CD4-positive, alpha-beta T cell treated with Interleukin-4 for 1 hour (primary cell): ENCODE data around the gene CCDC71L.

ENCODE experiments used
- DNase-seq, 2 donors: peaks; one replicate each; pipeline ENCODE4 v3.0.0-alpha.2; 2020 to 2022

The CCDC71L gene

DNA sequence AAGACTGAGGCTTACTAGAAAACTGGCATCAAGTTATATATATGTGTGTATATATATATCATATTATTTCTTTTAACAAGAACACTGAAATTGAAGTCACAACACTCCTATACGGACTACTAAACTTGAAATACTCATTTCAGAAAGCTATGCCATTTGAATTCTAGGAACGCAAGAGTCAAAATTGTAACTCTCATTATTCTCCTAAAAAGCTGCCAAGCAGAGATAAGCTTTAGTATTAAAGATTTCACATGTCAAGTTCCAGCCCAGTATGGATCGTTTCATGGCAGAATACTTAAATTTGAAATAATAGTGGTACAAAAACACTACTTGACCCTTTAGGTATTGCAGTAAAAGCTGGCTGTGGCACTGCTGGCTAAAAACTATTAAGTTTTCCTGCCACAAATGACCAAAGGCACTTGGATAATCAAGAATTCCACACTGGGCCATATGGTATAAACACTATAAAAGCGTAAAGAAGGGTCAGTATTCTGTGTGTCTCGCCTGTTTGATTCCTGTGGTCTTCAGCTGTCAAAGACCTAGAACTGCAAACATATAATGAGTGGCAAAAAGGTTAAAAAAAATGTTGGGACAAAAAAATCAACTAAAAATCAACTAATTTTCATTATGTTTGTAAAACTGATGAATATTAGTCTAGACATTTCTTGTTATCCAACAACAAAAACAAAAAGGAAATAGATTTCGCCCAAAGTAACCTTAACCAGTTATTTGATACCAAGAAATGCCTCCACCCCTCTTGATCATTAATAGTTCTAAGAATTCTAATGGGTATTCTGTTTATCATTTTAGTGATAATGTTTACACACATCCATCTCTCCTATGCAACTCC is 2.4 kb downstream of the CCDC71L start:
- no peak for DNase-seq

DNA sequence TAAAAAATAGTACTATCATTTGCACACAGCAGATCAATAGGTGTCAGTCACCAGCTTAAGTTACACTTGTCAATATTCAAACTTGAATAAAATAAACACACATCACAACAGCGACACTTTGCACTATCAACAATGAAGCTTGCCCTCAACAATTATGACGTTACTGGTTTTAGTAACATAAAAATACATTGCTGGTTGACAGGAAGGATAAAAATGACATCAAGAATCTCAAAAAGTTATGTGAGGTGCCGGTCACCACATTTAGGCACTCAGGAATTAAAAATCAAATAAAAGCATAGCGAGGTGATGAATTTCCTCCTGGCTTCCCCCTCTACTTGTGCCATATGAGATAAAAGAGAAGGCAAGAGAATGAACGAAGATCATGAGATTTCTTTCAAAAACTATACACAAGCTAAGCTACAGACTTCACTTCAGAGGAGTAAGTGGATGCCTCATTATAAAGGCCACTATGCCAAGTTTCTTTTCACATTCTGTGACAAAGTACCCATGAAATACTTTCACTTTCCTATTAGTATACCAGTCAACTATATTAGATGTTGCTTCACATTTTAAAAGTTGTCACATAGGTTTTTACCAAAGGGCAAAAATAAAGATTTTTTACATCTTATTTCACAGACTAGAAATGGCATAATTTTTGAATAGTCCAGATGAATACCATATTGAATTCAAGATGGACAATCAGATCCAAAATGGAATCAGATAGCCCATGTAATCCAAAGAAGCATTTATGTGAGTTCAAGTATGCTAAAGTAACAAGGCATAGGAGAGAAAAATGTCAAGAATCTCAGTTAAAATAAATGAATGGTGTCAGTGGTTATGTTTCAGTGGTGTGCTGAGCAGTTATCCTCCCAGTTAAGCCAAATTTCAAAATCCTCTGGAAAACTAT is 3.6 kb downstream of the CCDC71L start:
- DNase-seq: no peak

DNA sequence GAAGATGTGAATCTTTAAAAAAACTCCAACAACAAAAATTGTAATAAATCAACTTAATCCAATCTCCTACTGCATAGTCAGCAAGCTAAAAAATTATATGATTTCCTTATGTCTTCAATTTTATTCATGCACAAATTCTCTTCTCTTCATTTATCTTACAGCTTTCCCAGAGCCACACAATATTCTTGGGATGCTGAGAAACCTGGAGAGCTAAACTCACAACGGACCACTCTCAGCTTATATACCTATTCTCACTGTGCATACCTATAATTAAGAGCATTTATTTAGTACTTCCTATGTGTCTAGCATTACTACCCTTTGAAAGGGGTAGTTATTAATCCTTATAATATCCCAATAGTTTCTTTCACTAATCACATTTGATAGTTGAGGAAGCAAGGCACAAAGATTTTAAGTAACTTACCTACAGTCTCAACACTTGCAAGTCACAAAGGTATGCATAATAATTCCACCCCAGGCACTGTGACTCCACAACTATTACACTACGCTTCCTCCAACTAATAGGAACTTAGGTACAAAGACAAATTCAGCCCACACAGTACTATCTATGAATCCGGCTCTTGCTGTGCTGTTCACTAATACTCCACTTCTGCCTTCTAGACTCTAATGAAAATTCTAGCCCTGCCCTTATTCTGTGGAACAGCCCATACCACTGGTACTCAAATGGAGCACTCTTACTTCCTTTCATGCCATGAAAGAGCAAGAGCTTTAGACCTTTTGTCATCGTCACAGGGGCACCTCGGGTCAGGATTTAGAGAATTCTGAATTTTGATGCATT is 5.1 kb downstream of the CCDC71L start:
- no peak for DNase-seq

DNA sequence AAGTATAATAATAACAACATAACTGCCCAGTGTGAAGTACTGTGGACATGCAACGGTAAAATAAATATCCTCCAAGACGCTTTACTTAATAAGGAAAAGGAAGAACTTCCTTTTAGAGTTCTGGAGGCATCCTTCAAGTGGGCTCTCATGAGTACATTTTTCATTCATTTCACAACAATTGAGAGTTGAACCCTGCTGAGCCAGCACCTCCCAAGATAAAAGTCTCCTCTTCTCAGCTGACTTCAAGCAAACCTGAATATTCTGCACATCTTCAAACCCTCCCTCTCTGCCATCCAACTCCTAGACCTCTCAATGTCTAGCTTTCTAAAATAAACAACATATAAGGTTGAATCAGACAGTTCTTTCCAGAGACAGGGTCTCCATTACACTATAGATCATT is 7.5 kb downstream of the CCDC71L start:
- no peak for DNase-seq

DNA sequence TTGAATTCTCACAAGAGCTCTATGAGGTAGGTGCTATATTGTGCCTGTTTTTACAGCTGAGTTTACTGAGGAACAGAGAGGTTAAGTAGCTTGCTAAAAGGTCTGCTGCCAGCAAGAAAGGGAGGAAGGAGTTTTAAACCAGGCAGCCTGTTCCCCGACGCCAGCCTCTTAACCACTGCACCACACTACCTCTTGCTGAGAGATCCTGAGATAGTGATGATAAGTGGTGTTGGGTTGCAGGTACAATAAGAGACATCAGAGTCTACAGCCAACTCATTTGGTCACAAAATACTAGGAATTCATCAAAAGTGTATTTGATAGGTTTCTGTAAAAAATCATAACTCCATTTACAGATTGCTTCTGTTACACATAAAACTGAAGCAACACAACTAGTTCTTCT is 8.0 kb downstream of the CCDC71L start:
- DNase-seq: no peak

DNA sequence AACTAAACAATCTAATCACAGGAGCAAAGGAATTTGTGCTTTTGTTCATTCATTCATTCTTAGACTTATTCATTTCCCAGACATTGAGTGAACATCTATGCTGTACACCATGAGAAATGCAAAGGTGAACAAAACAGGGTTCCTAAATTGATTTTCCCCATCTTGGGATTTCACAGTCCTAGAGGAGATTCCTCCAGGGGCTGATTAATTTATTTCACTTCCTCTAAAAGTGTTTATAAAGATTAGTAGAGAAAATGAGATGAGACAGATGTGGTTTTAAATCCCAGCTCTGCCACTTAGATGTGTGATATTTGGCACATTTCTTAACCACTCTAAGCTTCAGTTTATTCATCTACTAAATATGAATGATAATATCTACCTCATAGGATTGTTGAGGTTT is 8.9 kb downstream of the CCDC71L start:
- DNase-seq: no peak

DNA sequence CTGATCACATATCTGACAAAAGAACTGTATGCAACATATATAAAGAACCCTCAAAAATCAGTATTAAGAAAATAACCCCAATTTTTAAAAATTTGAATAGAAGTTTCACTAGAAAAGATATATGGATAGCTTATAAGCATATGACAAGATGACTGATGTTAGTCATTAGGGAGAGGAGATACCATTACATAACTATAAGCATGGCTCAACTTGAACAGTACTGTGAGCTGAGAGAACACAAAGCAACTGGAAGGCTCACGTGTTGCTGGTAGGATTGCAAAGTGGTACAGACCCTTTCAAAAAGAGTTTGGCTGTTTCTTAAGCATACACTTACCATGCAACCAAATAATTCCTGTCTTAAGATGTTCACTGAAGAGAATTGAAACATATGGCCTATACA is 14.7 kb downstream of the CCDC71L start:
- no peak for DNase-seq

DNA sequence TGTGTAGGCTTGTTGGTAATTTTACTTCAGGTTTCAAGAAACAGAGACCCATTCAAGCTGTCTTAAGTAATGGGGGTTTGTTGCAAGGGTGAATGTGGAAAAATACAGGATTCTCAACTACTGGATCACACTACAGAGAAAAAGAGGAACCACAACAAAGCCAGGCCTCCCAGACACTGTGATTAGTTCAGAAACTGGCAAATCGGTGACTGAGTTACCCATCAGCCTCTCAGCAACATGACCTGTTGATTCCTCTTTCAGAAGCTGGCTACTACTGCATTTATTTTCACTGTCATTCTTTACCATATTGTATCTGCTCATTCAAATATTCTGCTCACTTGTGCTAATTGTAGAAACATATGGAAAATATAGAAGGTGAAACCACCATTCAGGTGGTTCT is 16.0 kb downstream of the CCDC71L start:
- peak in 1 of 2 donors; percentile 22 for DNase-seq

DNA sequence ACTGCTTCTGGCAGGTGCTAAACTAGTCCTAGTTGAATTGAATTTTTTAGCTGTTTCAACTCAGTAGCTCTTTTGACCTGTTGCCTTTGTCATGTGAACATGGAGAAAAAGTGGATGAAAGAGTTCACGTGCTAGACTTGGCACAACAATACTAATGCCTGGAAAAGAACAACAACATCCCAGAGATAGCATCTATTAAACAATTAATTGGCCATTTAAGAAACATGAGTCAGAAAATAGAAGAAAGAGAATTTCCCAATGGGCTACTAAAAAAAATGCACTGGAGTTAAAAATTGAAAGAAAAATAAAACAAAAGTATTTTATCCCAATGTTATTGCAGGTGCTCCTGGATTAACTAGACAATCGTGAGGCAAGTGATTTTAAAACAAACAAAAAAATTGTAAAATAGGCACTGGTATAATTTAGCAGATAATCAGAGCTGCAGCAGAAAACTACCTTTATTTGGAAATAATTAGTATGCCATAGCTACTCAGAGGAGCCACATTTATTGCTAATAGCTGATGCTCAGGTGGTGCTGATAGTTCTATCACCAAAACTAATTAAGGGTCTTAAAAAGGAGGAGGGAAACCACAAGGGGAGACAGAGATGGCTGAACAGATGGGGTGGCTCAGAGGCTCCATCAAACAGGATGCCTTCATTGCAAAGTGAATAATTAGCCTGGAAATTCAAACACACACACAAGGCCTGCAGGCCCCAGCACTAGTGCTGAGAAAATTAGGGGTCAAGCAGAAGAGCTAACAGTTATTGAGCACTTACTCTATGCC is 17.6 kb downstream of the CCDC71L start:
- DNase-seq: no peak

DNA sequence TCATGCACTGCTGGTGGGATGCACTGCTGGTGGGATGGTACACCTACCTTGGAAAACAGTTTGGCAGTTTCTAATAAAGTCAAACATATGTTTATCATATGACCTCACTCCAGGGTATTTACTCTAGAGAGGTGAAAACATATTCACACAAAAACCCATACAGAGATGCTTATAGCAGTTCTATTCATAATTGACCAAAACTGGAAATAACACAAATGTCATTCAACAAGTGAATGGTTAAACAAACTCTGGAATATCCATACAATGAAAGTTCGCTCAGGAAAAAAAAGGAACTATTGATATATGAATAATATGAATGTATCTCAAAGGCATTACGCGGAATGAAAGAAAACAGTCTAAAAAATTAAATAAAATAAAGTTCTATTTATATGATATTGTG is 19.5 kb downstream of the CCDC71L start:
- DNase-seq: no peak

DNA sequence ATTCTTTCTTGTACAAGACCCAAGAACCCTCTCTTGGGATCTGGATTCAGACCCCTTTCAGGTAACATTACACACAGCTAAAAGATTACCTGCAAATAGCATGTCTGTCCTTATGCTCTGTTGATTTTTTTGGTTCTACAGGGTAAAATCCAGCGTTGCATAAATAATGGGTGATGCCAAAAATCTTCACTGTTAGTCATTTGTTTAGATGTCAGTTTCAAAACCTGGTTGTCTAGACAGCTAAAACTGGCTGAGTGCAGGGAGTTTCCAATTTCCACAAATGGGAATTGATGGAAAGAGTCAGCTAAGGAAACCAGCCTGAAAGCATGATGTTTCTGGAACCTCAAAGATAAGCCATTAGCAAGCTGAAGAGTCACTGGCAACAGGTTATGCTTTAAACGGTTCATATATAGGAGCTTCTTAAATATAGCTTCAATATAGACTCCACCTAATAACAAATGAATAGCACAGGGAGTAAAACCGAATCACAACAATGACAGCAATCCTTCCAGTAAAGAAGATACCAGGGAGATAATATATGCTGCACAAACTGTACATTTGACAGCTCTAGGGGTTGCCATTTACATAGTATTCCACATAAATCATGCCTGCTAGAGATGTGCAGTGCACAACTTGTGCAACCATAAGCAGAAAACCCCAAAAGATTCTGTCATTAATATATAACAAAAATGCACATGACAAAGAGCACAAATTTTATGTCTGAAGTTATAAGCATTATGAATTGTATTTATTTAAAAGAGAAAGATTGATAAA is 20.4 kb downstream of the CCDC71L start:
- DNase-seq: no peak

DNA sequence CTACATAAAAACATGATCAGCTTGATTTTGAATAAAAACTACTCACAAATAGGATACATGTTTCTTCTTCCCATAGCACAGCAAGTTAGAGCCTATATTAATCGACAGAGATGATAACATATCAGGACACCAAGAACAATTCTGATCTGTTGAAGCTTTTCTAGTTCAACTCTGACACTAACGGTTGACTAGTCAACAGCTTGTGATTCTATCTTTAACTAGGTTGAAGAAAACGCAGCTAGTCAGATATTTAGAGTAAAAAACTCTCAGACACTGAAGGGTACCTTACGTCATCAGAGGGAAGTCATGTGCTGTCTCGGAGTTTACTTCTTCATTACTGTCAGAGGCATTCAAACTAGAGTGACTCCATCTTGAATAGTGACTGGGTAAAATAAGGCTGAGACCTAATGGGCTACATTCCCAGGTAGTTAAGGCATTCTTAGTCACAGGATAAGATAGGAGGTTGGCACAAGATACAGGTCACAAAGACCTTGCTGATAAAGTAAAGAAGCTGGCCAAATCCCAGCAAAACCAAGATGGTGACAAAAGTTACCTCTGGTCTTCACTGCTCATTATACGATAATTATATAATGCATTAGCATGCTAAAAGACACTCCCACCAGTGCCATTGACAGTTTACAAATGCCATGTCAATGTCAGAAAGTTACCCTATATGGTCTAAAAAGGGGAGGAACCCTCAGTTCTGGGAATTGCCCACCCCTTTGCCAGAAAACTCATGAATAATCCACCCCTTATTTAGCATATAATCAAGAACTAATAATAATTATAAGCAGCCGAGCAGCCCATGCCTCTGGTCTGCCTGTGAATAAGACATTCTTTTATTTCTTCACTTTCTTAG is 21.3 kb downstream of the CCDC71L start:
- no peak for DNase-seq

DNA sequence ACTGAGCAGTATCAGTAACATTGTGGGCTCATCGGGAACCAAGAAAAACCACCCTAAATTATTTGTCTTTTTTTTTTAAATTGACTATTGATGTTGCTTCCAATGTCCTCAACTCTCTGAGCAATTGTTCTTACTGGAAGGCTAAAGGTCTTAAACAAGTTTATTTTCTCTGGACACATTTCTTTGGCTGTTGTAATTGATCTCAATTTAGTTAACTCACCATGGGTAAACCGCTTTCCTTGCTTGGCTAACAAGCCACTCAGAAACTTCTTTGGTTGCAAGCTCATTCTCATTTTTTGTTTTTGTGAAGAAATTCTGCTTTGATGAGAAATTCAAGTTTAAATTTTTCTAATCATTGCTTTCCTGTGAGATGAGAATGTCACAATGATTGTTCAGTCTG is 25.5 kb downstream of the CCDC71L start:
- no peak for DNase-seq

DNA sequence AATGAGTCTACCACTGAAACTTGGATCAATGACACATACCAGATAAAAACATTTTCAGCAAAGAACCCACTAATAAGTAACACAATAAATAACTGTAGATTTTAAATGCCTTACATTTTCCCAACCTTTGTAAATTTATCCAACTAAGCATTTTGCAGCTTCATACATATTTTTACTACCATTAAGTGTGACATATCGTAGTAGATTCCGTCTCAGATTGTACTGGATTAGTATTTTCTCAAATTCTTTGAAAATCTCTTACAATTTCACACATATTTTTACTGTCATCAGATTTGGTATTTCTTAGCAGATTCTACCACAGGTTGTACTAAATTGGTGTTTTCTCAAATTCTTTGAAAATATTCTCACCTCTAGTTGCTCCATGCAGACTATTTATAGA is 26.0 kb downstream of the CCDC71L start:
- no peak for DNase-seq

DNA sequence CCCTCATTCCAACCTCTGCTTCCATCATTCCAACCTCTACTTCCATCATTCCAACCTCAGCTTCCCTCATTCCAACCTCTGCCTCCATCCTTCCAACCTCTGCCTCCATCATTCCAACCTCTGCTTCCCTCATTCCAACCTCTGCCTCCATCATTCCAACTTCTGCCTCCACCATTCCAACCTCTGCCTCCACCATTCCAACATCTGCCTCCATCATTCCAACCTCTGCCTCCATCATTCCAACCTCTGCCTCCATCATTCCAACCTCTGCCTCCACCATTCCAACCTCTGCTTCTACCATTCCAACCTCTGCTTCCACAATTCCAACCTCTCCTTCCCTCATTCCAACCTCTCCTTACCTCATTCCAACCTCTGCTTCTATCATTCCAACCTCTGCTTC is 30.3 kb downstream of the CCDC71L start:
- DNase-seq: no peak

DNA sequence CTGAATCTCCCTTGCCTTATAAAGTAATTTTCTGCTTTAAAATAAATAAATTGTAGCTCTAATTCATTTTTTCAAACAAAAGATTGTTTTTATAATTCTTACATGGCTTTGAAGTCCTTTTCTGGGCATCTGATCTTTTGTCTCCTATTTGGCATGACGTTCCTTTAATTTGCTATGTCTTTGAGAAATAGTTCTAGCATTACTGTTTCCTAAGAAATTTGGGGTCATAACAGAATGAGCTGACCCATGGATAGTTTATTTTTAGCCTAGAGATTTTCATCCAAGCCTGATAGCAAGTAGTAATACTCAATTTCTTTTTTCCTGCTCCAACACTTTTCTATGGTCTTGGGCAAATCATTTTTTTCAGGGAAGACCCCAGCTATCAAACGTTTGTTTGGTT is 31.4 kb downstream of the CCDC71L start:
- DNase-seq: no peak

DNA sequence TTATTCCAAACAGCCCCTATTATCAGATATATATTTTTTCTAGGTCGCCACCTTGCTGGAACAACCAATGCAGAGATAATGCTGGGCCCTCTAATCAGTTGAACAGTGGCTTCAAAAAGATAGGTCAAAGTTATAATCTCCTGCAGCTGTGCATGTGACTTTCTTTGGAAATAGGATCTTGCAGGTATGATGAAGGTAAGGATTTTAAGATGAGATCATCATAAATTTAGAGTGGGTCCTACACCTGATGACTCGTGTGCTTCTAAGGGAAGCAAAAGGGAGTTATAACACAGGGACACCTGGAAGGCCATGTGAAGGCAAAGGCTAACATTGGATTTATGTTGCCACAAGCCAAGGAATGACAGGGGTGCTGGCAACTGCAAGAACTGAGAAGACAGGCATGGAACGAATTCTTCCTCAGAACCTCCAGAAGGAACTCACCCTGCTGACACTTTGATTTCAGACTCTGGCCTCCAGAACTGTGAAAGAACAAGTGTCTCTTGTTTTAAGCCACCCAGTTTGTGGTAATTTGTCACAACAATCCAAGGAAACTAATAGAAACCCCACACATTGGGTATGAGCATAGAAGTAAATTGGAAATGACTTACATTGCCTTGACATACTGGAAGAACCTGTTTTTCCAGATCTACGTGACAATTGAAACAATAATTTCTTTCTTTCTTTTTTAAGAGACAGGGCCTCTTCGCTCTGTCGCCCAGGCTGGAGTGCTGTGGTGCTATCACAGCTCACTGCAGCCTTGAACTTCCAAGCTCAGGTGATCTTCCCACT is 34.4 kb downstream of the CCDC71L start:
- no peak for DNase-seq

DNA sequence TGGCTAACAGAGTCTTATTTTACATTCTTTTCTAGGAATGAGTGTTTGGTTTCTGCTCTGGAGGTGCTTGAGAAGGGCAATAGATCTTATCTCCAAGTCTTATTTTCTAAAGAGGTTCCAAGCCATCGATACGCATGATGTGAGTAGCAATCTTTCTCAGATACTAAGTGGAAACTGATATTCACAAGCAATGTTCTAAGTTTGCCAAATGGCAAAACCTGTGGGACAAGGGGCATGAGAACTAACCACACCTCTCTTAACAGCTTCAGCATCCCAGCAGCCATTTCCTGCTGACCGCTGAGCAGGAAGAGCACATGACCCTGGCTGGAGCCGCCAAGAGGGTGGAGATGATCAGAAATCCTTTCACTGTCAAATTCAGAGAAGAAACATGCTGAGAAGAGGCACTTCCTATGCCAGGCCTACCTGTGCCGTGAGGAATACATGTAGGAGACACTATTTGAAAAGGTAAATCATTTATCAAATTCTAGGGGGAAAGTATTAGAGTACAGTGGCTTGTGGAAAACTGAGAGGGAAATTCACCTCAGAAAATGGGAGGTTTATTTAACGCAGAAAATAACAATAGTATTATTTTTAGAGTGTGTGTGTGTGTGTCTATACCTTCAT is 35.2 kb downstream of the CCDC71L start:
- DNase-seq: no peak

DNA sequence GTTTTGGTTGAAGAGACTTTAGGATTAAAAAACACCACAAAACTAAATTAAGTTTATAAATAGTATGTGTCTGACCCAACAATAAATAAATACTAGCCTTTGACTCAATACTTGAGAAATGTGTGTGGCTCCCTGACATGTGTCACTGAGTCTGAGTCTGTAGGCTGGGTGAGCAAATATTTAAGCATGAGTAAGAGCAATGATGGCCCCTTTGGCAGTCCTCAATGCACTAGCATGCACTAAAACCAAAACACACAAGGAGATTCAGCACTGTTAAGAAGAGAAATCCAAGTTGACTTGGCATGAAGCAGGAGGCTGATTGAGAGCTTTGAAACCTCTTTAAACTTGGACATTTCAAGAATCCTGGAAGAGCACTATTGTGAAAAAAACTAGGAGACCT is 37.1 kb downstream of the CCDC71L start:
- no peak for DNase-seq
